Muscle layer of duodenum (tissue), 2 donors: ENCODE data around the gene DUSP3.

Experiments
- H3K27ac ChIP-seq: one replicate; pipeline ENCODE4 v1.7.0; 2013; ENCODE audit warnings: mild to moderate bottlenecking, low read length
- H3K27me3 ChIP-seq: one replicate; pipeline ENCODE4 v1.7.0; 2013; ENCODE audit warnings: low read depth, mild to moderate bottlenecking, control low read depth, low read length
- H3K36me3 ChIP-seq, 2 donors: one replicate each; pipeline ENCODE4 v1.7.0; 2013; ENCODE audit warnings: low read length in 2 of 2, control low read depth in 1 of 2, mild to moderate bottlenecking in 1 of 2; ENCODE audit not compliant: insufficient read depth in 2 of 2, control insufficient read depth in 1 of 2
- H3K4me1 ChIP-seq, 2 donors: one replicate each; pipeline ENCODE4 v1.7.0; 2013; ENCODE audit warnings: low read length in 2 of 2, mild to moderate bottlenecking in 2 of 2, control low read depth in 1 of 2, moderate library complexity in 1 of 2; ENCODE audit not compliant: insufficient read depth in 2 of 2, control insufficient read depth in 1 of 2
- H3K4me3 ChIP-seq, 2 donors: one replicate each; pipeline ENCODE4 v1.7.0; 2013; ENCODE audit warnings: low read length in 2 of 2, low read depth in 1 of 2, mild to moderate bottlenecking in 1 of 2
- H3K9me3 ChIP-seq, 2 donors: one replicate each; pipeline ENCODE4 v1.7.0; 2013; ENCODE audit warnings: low read length in 2 of 2, control low read depth in 1 of 2, mild to moderate bottlenecking in 1 of 2; ENCODE audit not compliant: control insufficient read depth in 1 of 2
- donor health status: healthy.

Gene DUSP3

DNA sequence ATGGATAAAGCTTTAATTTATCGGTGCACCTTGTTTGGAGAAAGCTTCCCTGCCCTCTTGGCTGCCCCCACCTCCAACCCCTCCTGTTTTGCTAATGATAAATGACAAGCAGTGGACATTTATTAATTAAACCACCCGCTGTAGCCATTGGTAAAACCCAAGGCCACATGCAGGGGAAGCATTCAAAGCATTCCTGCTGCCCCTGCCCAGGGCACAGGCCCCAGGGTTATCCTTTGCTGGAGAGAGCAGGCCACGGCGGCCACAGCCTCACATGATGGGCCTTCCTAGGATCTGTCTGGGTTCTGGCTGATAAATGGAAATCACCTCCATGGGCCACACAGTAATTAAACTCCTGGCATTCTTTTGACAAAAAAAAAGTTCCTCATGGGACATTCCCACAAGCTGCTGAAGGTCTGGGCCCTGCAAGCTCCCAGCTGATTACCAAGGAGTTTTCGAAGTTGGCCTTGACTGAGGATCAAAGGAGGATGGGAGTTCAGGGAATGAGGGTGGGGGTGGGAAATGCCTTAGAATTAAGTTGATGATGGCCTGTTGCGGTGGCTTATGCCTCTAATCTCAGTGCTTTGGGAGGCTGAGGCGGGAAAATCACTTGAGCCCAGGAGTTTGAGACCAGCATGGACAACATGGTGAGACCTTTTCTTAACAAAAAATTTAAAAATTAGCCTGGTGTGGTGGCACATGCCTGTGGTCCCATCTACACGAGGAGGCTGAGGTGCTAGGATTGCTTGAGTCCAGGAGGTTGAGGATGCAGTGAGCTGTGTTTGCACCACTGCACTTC is 55.7 kb downstream of the DUSP3 start:
- no peaks in the 10 kb centered on the region for H3K36me3 ChIP-seq
- H3K9me3 ChIP-seq = no peaks in the 10 kb centered on the region
- no peak overlapping the region for H3K4me3 ChIP-seq
- no peaks in the 10 kb centered on the region for H3K27me3 ChIP-seq
- peaks cover 0 to 5% of the 10 kb centered on the region in 2 donors for H3K4me1 ChIP-seq
- no peak overlapping the region for H3K27ac ChIP-seq

DNA sequence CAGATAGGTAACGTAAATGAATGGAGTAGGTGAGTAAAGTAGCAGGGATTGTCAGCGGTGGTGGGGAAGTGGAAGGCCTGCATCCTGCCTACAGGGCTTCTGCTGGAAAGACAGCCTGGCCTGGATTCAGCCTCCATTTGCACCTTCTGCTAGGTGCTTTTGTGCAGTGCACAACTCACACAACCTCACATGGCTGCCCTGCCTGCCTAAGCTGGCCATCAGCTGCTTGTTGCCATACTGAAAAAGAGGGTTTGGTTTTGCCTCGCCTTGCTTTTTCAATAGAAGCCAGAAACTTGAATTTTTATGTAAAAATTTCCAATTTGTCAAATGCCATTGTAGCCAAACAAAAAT is 56.5 kb downstream of the DUSP3 start:
- H3K9me3 ChIP-seq = no peaks in the 10 kb centered on the region
- no peaks in the 10 kb centered on the region for H3K36me3 ChIP-seq
- no peak overlapping the region for H3K27ac ChIP-seq
- H3K27me3 ChIP-seq = no peaks in the 10 kb centered on the region
- H3K4me1 ChIP-seq = peaks cover 0 to 5% of the 10 kb centered on the region in 2 donors
- H3K4me3 ChIP-seq = no peak overlapping the region

DNA sequence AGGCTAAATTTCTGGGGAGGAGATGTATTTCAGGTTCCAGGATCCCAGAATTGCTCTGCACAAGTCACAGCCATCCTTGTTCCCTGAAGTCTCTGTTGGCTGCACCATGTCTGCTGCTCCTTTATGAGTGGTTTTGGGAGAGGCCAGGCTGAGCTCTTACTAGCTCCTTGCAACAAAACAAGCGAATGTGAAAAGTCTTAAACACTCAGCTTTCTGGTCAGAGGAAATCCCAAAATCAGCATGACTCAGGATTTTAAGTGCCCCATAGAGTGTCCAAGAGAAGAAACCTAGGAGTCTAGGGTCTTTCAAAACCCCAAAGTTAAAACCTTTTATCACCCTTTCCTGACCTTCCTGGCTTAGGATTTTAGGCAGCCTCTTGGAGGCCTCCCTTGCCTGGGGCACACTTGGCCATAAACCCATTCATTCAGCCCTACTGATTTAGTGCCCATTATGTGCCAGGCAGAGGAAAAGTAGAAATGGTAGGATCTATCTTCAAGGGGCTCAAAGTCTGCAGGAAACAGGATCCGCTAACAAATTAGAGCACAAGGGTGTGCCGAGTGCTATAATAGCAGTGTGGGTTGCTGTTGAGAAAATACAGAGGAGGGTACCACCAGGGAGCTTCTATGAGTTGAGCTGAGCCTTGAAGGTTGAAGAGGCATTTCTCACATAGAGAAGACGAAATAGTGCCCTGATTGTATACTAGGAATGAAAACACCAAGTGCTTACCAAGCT is 57.1 kb downstream of the DUSP3 start:
- Histone ChIP-seq H3K4me3 (no peak overlapping the region), H3K27ac (no peak overlapping the region)

DNA sequence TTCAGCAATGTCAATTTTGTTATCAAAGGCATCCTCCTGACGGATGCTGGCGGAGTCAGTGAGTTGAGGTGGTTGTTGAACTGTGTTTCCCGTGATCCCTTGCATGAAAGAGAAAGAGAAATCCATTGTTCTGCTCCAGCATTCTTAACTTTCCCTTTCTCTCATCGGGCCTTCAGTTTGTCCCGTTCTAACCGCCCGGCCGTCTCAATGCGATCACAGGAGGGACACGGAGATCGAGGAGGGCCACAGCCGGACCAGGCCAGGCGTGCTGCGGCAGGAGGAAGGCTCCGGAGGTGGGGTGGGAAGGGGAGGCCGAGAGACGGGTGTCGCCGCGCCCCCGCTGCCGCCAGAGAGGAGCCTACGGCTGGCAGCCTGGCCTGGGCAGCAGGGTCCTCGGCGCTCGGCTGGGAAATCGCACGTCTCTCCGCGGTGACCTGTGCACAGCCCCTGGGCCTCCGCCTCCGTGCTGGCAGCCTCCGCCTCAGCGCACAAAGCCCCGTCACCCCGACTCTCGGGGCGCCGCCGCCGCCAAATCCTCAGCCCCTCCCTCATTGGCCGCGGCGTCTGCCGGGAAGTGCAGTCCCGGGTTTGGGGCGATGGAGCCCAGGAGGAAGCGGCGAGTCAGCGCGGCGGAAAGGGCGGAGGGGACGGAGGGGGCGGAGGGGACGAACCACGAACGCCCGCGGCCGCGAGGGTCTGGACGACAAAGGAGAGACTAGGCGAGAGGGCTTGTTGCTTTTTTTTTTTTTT is 58.3 kb downstream of the DUSP3 start:
- Histone ChIP-seq H3K4me1 (peaks cover 0 to 5% of the 10 kb centered on the region in 2 donors), H3K4me3 (peak overlapping the region; percentile 72 to 81), H3K27me3 (no peaks in the 10 kb centered on the region), H3K9me3 (no peaks in the 10 kb centered on the region), H3K36me3 (no peaks in the 10 kb centered on the region), H3K27ac (peak overlapping the region; percentile 84)

More for the DNA sequence above, 57.1 kb downstream of the DUSP3 start:
- Histone ChIP-seq H3K27me3 (no peaks in the 10 kb centered on the region), H3K36me3 (no peaks in the 10 kb centered on the region), H3K4me1 (peaks cover 0 to 5% of the 10 kb centered on the region in 2 donors), H3K9me3 (no peaks in the 10 kb centered on the region)

DNA sequence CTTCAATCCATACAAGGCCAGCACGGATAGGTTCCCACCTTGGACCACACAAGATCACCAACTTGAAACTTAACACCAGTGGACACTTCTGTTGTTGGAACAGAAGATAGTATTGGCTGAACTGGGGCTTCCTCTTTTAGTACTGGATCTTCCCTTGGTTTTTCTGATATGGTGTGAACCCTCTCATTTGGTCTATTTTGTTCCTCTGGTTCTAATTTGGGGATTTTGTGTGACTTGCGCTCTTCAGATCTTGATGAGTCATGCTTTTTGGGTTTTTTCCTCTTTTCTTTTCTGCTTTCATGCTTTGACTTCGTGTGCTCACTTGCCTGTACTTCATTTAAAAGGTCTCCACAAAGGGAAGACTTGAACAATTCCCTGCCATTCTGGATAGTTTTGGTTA is 59.2 kb downstream of the DUSP3 start:
- no peak overlapping the region for H3K27ac ChIP-seq
- H3K4me3 ChIP-seq = no peak overlapping the region
- no peaks in the 10 kb centered on the region for H3K36me3 ChIP-seq
- no peaks in the 10 kb centered on the region for H3K9me3 ChIP-seq
- H3K27me3 ChIP-seq = no peaks in the 10 kb centered on the region
- peaks cover 0 to 5% of the 10 kb centered on the region in 2 donors for H3K4me1 ChIP-seq

DNA sequence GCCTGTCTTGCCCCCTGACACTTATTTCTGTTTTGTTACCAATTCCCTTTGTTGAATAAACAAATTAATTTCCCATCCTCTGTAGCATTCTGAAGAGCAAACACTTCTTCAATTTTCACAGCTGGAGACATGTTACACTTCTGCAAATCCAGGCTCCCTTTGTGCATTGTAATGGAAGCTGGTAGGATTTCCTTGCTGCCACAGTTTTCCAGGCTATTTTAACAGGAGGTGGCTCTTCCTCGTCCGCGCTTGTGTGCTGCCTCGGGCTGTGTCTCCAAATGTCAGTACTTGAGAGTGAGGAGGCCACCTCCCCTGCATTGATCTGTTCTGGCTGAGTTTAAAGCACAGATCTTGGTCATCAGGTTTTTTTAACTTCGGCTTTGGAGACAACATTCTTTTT is 60.2 kb downstream of the DUSP3 start:
- Histone ChIP-seq H3K27ac (no peak overlapping the region), H3K4me3 (no peak overlapping the region), H3K36me3 (no peaks in the 10 kb centered on the region), H3K4me1 (peaks cover 0 to 9% of the 10 kb centered on the region in 2 donors), H3K27me3 (no peaks in the 10 kb centered on the region), H3K9me3 (no peaks in the 10 kb centered on the region)

DNA sequence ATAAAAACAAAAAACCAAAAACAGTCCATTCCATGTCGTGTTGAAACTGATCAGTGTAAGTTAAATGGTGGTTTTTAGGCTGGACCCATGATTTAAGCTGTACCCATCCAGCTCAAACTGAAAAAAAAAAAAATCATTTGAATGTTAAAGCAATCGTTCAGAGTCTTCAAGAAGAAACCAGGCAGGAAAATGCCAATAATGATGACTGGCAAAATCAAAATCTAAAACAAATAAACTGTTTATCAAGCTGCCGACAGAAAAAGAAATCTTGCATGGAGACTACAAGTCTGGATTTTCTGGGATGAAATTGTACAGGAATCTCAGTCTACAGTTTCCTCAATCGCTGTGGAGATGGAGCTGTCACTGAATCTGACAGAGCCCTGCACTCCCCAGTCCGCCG is 60.9 kb downstream of the DUSP3 start:
- no peaks in the 10 kb centered on the region for H3K36me3 ChIP-seq
- peaks cover 0 to 16% of the 10 kb centered on the region in 2 donors for H3K4me1 ChIP-seq
- H3K27me3 ChIP-seq = no peaks in the 10 kb centered on the region
- H3K27ac ChIP-seq = no peak overlapping the region
- no peaks in the 10 kb centered on the region for H3K9me3 ChIP-seq
- H3K4me3 ChIP-seq = no peak overlapping the region
